H1 (cell line): ENCODE measurements around the gene EVA1C. TPM values are rescaled to one million over a fixed set of nuclear protein-coding genes. Genes with fewer than 3 reads are reported as not detected.

Source experiments
- CTCF ChIA-PET: fragments of 300-600 bp; sonication (Branson Sonifier 250); formaldehyde crosslinking; loops from one replicate; lab custom pipeline; 2021; ENCODE audit not compliant: partially characterized antibody; lab: Charles Lee
- POLR2A ChIA-PET: fragments of 300-600 bp; sonication (Branson Sonifier 250); formaldehyde crosslinking; loops from one replicate; lab custom pipeline; 2021; ENCODE audit warnings: inconsistent platforms; ENCODE audit not compliant: partially characterized antibody; lab: Charles Lee
- DNase-seq, 2 experiments: peaks; one replicate each; pipeline versions ENCODE4 v3.0.0 to v3.0.0-alpha.2; 2010 to 2022; ENCODE audit warnings: low spot score in 2 of 2, low read depth in 1 of 2, mixed read lengths in 1 of 2
- FAIRE-seq: peaks from 2 replicates; lab custom pipeline; 2011; peaks lifted over from hg19 to GRCh38; lab: Jason Lieb, UNC
- H2AFZ ChIP-seq: 2 replicates; pipeline ENCODE4 v1.8.1; 2012; ENCODE audit warnings: low read length, inconsistent platforms
- H2AK5ac ChIP-seq: 2 replicates; pipeline ENCODE4 v1.6.1; 2013; ENCODE audit warnings: low read depth, low read length
- H2BK120ac ChIP-seq: replicated peaks from 2 replicates; pipeline ENCODE3; 2013; ENCODE audit warnings: low read depth, low read length, inconsistent platforms
- H2BK12ac ChIP-seq: 2 replicates; pipeline ENCODE4 v1.6.1; 2013; ENCODE audit warnings: low read depth, low read length
- H2BK15ac ChIP-seq: 2 replicates; pipeline ENCODE4 v1.6.1; 2013; ENCODE audit warnings: low read length
- H2BK20ac ChIP-seq: 2 replicates; pipeline ENCODE4 v1.6.1; 2013; ENCODE audit warnings: low read length
- H2BK5ac ChIP-seq: 2 replicates; pipeline ENCODE4 v1.6.1; 2013; ENCODE audit warnings: low read depth, low read length
- H3K14ac ChIP-seq: 2 replicates; pipeline ENCODE4 v1.6.1; 2013; ENCODE audit warnings: inconsistent platforms; ENCODE audit not compliant: insufficient read length
- H3K18ac ChIP-seq: 2 replicates; pipeline ENCODE4 v1.6.1; 2013; ENCODE audit warnings: low read length; ENCODE audit errors: extremely low read depth
- H3K23ac ChIP-seq: 2 replicates; pipeline ENCODE4 v1.6.1; 2013; ENCODE audit warnings: inconsistent platforms; ENCODE audit not compliant: insufficient read length
- H3K23me2 ChIP-seq: 2 replicates; pipeline ENCODE4 v1.6.1; 2013; ENCODE audit warnings: low read depth, low read length
- H3K27ac ChIP-seq: 2 replicates; pipeline ENCODE4 v1.6.1; 2011; ENCODE audit warnings: low read depth, low read length, inconsistent platforms
- H3K27me3 ChIP-seq, 4 experiments: replicated peaks in 1 of 4; 1 replicate in 1 of 4; 2 replicates in 3 of 4; pipeline versions ENCODE4 v1.6.1 to v1.8.1; 2011 to 2013; ENCODE audit warnings: low read length in 3 of 4, mild to moderate bottlenecking in 3 of 4, inconsistent platforms in 2 of 4, mixed read lengths in 2 of 4, moderate library complexity in 1 of 4; ENCODE audit not compliant: control insufficient read depth in 3 of 4, insufficient read depth in 3 of 4; ENCODE audit errors: extremely low read depth in 1 of 4
- H3K36me3 ChIP-seq, 4 experiments: 2 replicates each; pipeline versions ENCODE4 v1.6.1 to v1.8.1; 2011 to 2013; ENCODE audit warnings: mild to moderate bottlenecking in 4 of 4, low read length in 3 of 4, moderate library complexity in 2 of 4, control low read depth in 1 of 4, inconsistent platforms in 1 of 4; ENCODE audit not compliant: insufficient read depth in 4 of 4, control insufficient read depth in 2 of 4
- H3K4ac ChIP-seq: replicated peaks from 2 replicates; pipeline ENCODE3; 2013; ENCODE audit warnings: low read length, low read depth, mixed read lengths, inconsistent platforms; ENCODE audit not compliant: insufficient read length
- H3K4me1 ChIP-seq, 4 experiments: replicated peaks in 1 of 4; 1 replicate in 1 of 4; 2 replicates in 3 of 4; pipeline versions ENCODE4 v1.6.1 to v1.8.1; 2011 to 2013; ENCODE audit warnings: low read length in 3 of 4, inconsistent platforms in 2 of 4, mixed read lengths in 1 of 4; ENCODE audit not compliant: insufficient read depth in 4 of 4, control insufficient read depth in 3 of 4
- H3K4me2 ChIP-seq, 2 experiments: 2 replicates each; pipeline versions ENCODE4 v1.6.1 to v1.8.1; 2011 to 2013; ENCODE audit warnings: low read depth in 2 of 2, low read length in 2 of 2, control low read depth in 1 of 2, inconsistent platforms in 1 of 2, mild to moderate bottlenecking in 1 of 2; ENCODE audit not compliant: insufficient read depth in 1 of 2
- H3K4me3 ChIP-seq, 4 experiments: fragments of 200-600, 300-600 bp in 1 of 4; sonication (generic), shearing (Covaris generic), sonication (Bioruptor Twin) in 1 of 4; 2 replicates each; pipeline versions ENCODE4 v1.5.1 to v1.8.1; 2011 to 2016; ENCODE audit warnings: low read length in 4 of 4, low read depth in 3 of 4, control low read depth in 2 of 4, inconsistent platforms in 2 of 4, mild to moderate bottlenecking in 2 of 4, mixed read lengths in 1 of 4, moderate library complexity in 1 of 4; ENCODE audit not compliant: insufficient read depth in 2 of 4; ENCODE audit errors: extremely low read depth in 1 of 4
- H3K56ac ChIP-seq: replicated peaks from 2 replicates; pipeline ENCODE3; 2013; ENCODE audit warnings: low read depth, mild to moderate bottlenecking, mixed read lengths, low read length, inconsistent platforms; ENCODE audit not compliant: insufficient read length
- H3K79me1 ChIP-seq: 2 replicates; pipeline ENCODE4 v1.6.1; 2013; ENCODE audit warnings: low read depth, low read length, control low read depth
- H3K79me2 ChIP-seq, 2 experiments: 2 replicates each; pipeline versions ENCODE4 v1.6.1 to v1.8.1; 2012 to 2013; ENCODE audit warnings: low read length in 2 of 2, mild to moderate bottlenecking in 2 of 2, inconsistent platforms in 1 of 2; ENCODE audit not compliant: insufficient read depth in 2 of 2, control insufficient read depth in 1 of 2
- H3K9ac ChIP-seq, 4 experiments: replicated peaks in 1 of 4; 1 replicate in 1 of 4; 2 replicates in 3 of 4; pipeline versions ENCODE4 v1.6.1 to v1.8.1; 2011 to 2013; ENCODE audit warnings: low read depth in 3 of 4, low read length in 3 of 4, control low read depth in 2 of 4, mild to moderate bottlenecking in 2 of 4, moderate library complexity in 2 of 4, inconsistent platforms in 1 of 4; ENCODE audit errors: extremely low read depth in 1 of 4
- H3K9me3 ChIP-seq, 2 experiments: 2 replicates each; pipeline versions ENCODE4 v1.6.1 to v1.8.1; 2012 to 2013; ENCODE audit warnings: mild to moderate bottlenecking in 2 of 2, moderate library complexity in 2 of 2, control low read depth in 1 of 2, inconsistent platforms in 1 of 2, low read depth in 1 of 2, low read length in 1 of 2, mixed read lengths in 1 of 2; ENCODE audit not compliant: insufficient read depth in 2 of 2
- H4K20me1 ChIP-seq, 2 experiments: replicated peaks in 1 of 2; 2 replicates each; pipeline versions ENCODE3 to v1.8.1; 2011 to 2013; ENCODE audit warnings: inconsistent platforms in 2 of 2, low read length in 2 of 2, mild to moderate bottlenecking in 1 of 2; ENCODE audit not compliant: insufficient read depth in 2 of 2, control insufficient read depth in 1 of 2
- H4K5ac ChIP-seq: 2 replicates; pipeline ENCODE4 v1.6.1; 2013; ENCODE audit warnings: low read length, low read depth, mixed read lengths, inconsistent platforms; ENCODE audit not compliant: insufficient read length
- H4K8ac ChIP-seq: 2 replicates; pipeline ENCODE4 v1.8.0; 2013; ENCODE audit warnings: mild to moderate bottlenecking, moderate library complexity, low read length, inconsistent platforms; ENCODE audit not compliant: insufficient read depth; ENCODE audit errors: extremely low read depth
- H4K91ac ChIP-seq: replicated peaks from 2 replicates; pipeline ENCODE3; 2013; ENCODE audit warnings: low read length, mixed read lengths, inconsistent platforms; ENCODE audit not compliant: insufficient read length
- ASH2L ChIP-seq: fragments of 200-600, 300-600 bp; sonication (generic); IDR thresholded peaks from one replicate; pipeline ENCODE4 v1.7.1; 2017; ENCODE audit warnings: low read length
- BCL11A ChIP-seq, 2 experiments: IDR thresholded peaks; one replicate each; pipeline ENCODE4 v1.6.1; 2011; ENCODE audit warnings: low read depth in 2 of 2, low read length in 2 of 2, mild to moderate bottlenecking in 2 of 2
- EGR1 ChIP-seq: IDR thresholded peaks from 2 replicates; pipeline ENCODE4 v1.6.1; 2011; ENCODE audit warnings: low read depth, low read length, borderline replicate concordance
- KDM4A ChIP-seq: IDR thresholded peaks from one replicate; pipeline ENCODE4 v1.7.1; 2012; ENCODE audit warnings: low read depth, mild to moderate bottlenecking, moderate library complexity, low read length, inconsistent platforms; ENCODE audit not compliant: severe bottlenecking
- NRF1 ChIP-seq: IDR thresholded peaks from 2 replicates; pipeline ENCODE4 v1.6.1; 2011; ENCODE audit warnings: mild to moderate bottlenecking, low read depth, low read length, improper control_type of control experiment
- RNF2 ChIP-seq: fragments of 200-900, 300-1000 bp; sonication (generic); IDR thresholded peaks from 2 replicates; pipeline ENCODE4 v1.7.1; 2016; ENCODE audit warnings: borderline replicate concordance, low read depth, mild to moderate bottlenecking, antibody characterized with exemption, low read length; ENCODE audit not compliant: poor library complexity, severe bottlenecking; ENCODE audit errors: missing control alignments
- SAP30 ChIP-seq: fragments of 300-600 bp; sonication (generic); IDR thresholded peaks from 2 replicates; pipeline ENCODE4 v1.7.1; 2012; ENCODE audit warnings: low read length, moderate library complexity, mild to moderate bottlenecking, inconsistent platforms; ENCODE audit not compliant: insufficient read depth, insufficient replicate concordance
- SIX5 ChIP-seq: IDR thresholded peaks from 2 replicates; pipeline ENCODE4 v1.6.1; 2011; ENCODE audit warnings: mild to moderate bottlenecking, low read depth, low read length
- WGBS, 2 experiments: shearing (Covaris generic) in 1 of 2; methylation state at CpG; one replicate each; pipeline versions ENCODE4 v1.1.6 to v1.1.7; 2013 to 2015; ENCODE audit warnings: low lambda C conversion rate in 2 of 2, mixed read lengths in 2 of 2, inconsistent platforms in 1 of 2, low coverage in 1 of 2, missing lambda C conversion rate in 1 of 2; ENCODE audit not compliant: insufficient replicate concordance in 2 of 2, insufficient coverage in 1 of 2, insufficient read length in 1 of 2; ENCODE audit errors: extremely low coverage in 1 of 2, missing lambda C conversion rate in 1 of 2; 5-methylcytosine and 5-hydroxymethylcytosine counted together
- polyA plus RNA-seq, 7 experiments: library from polyadenylated mRNA; depleted of rRNA in 3 of 7; stranded (reverse) in 5 of 7; unstranded in 2 of 7; fragments of >200 nt in 5 of 7; fragments of 200-250 nt in 2 of 7; gene quantifications; 1 replicate in 5 of 7; 2 replicates in 1 of 7; 4 replicates in 1 of 7; pipeline versions ENCODE4 v1.2.1 to v1.2.3, GENCODE V29; 2011 to 2013; ENCODE audit warnings: missing spikeins in 2 of 7, mixed read lengths in 2 of 7
- total RNA-seq: library from RNA; stranded (reverse); fragmentation: NEBNext Ultra II Directional; extraction: Animal tissue kit (Norgen Biotek cat#: 25700); gene quantifications from 2 replicates; pipeline ENCODE4 v1.2.1, GENCODE V29; 2021
- TF ChIP-seq, protein P1 (sequence below): IDR thresholded peaks from 2 replicates; pipeline ENCODE4 v1.6.1; 2012; ENCODE audit warnings: inconsistent platforms
- TF ChIP-seq, protein P2 (sequence below): IDR thresholded peaks from 2 replicates; pipeline ENCODE4 v1.6.1; 2011; ENCODE audit warnings: low read depth, mild to moderate bottlenecking, low read length; ENCODE audit not compliant: insufficient read depth

Gene EVA1C
- total and polyA plus RNA-seq, 2 of the 8 experiments (the other 6 are each of a cell fraction or from before 2014, with no cell fraction given), result 2.6 to 3.6 TPM

DNA sequence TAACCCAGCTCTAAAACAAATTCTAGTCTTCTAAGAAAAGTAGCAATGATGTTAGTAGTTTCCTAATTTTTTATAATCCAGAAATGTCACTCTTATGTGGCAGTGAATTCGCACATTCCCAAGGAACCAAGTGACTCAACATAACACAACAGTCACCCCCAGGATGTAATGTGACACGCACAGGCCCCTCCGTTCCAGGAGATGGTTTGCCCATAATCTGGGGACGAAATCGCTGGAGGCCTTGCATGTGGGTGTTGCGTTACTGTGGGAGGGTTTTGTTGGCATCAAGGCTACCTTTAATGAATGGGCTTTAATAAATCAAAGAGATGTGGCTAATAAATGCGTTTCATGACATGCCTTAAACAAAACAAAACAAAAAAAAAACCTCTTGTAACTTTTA lies 50.9 kb downstream of the EVA1C start:
- Histone ChIP-seq H2BK120ac (no peak overlapping the region), H3K18ac (no peak overlapping the region), H2BK15ac (no peak overlapping the region), H4K5ac (no peak overlapping the region), H4K91ac (no peak overlapping the region), H3K4me2 (no peak overlapping the region), H3K9ac (no peak overlapping the region), H4K20me1 (no peaks in the 10 kb centered on the region), H2BK20ac (no peak overlapping the region), H3K79me2 (no peaks in the 10 kb centered on the region), H2AK5ac (no peak overlapping the region), H3K4ac (no peak overlapping the region), H2AFZ (no peak overlapping the region), H3K9me3 (peaks cover 0 to 3% of the 10 kb centered on the region in 2 experiments; a peak in 2 of 4 replicates), H3K56ac (no peak overlapping the region), H3K23ac (no peak overlapping the region), H2BK5ac (no peak overlapping the region), H3K36me3 (no peaks in the 10 kb centered on the region; a peak in 1 of 8 replicates), H3K14ac (no peak overlapping the region), H3K4me1 (peaks cover 0 to 3% (median 1%) of the 10 kb centered on the region in 4 experiments; a peak in 3 of 7 replicates), H3K79me1 (no peaks in the 10 kb centered on the region), H3K27ac (no peak overlapping the region), H4K8ac (no peak overlapping the region), H2BK12ac (no peak overlapping the region), H3K27me3 (no peaks in the 10 kb centered on the region), H3K23me2 (no peaks in the 10 kb centered on the region), H3K4me3 (no peak overlapping the region)
- DNase-seq (no peak), FAIRE-seq (no peak)
- TF ChIP-seq SIX5, result no peak
- TF ChIP-seq SAP30, result no peak
- TF ChIP-seq EGR1, result no peak
- no peak for TF ChIP-seq NRF1
- no peak for TF ChIP-seq KDM4A
- no peak for TF ChIP-seq RNF2
- TF ChIP-seq, protein P1, sequence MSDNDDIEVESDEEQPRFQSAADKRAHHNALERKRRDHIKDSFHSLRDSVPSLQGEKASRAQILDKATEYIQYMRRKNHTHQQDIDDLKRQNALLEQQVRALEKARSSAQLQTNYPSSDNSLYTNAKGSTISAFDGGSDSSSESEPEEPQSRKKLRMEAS, result no peak
- TF ChIP-seq, protein P2, sequence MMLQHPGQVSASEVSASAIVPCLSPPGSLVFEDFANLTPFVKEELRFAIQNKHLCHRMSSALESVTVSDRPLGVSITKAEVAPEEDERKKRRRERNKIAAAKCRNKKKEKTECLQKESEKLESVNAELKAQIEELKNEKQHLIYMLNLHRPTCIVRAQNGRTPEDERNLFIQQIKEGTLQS, result no peak
- TF ChIP-seq BCL11A (IDR thresholded peaks at IDR 0.05; ENCODE audit: low read depth in 2 of 2, low read length in 2 of 2), result no peak
- TF ChIP-seq ASH2L, result no peak
- WGBS, 2 experiments, result 87% methylated on average over 7 of the region's 7 CpGs; no CpG with 5 or more reads in 1 of the 2 experiments
- POLR2A ChIA-PET, result interaction anchor here (1.3 kb wide), 1 partner anchor 9 kb away, joined by 3 read pairs; no protein-coding TSS in a partner anchor
- CTCF ChIA-PET, result interaction anchor here (0.7 to 1.0 kb wide), 2 partner anchors 16 to 112 kb away, joined by 3 read pairs; no protein-coding TSS in a partner anchor
